ENCODE measurements around the gene HTR1E. TPM values are rescaled to one million over a fixed set of nuclear protein-coding genes. Genes with fewer than 3 reads are reported as not detected.
"Not testable (repeated sequence)": the region's sequence is repeated elsewhere in the genome, so short reads cannot be mapped to it uniquely, and the experiment has no call there.

HTR1E gene
- total and polyA plus RNA-seq, 2 donors (not counting 1 experiment from before 2014, with no cell fraction given): not detected

GRCh38 chr6:86888301-86888700 is 49.0 kb upstream of the HTR1E start:
- no peaks in the 10 kb centered on the region for H3K4me1 ChIP-seq (ENCODE audit: control insufficient read depth in 2 of 2, insufficient read depth in 2 of 2, low read length in 2 of 2)

GRCh38 chr6:86897265-86897664 is 40.1 kb upstream of the HTR1E start:
- DNase-seq; H3K9me3 ChIP-seq (ENCODE audit: control extremely low read depth in 1 of 3, control insufficient read depth in 2 of 3, insufficient read depth in 1 of 3, low read length in 2 of 3); H3K27me3 Mint-ChIP-seq; H3K27ac ChIP-seq (ENCODE audit: low read length in 2 of 2); H4K20me1 ChIP-seq (ENCODE audit: control insufficient read depth, insufficient read depth, low read length, poor library complexity, severe bottlenecking); H3K79me2 ChIP-seq (ENCODE audit: control insufficient read depth, insufficient read depth, low read length); H2AFZ ChIP-seq (ENCODE audit: insufficient read depth, low read depth, low read length, poor library complexity, severe bottlenecking); H3K9ac ChIP-seq (ENCODE audit: low read length); POLR2A ChIA-PET; H3K4me1 Mint-ChIP-seq; H3K36me3 ChIP-seq (replicated peaks in 1 of 2; ENCODE audit: control extremely low read depth in 1 of 2, control insufficient read depth in 1 of 2, extremely low read depth in 1 of 2, insufficient read depth in 2 of 2, low read length in 1 of 2); intact Hi-C loops (cut with micrococcal nuclease); ATAC-seq (ENCODE audit: low read depth); H3K27me3 ChIP-seq (replicated peaks in 1 of 4; ENCODE audit: control extremely low read depth in 1 of 4, control insufficient read depth in 3 of 4, insufficient read depth in 4 of 4, low read length in 3 of 4); H3K4me2 ChIP-seq (replicated peaks; ENCODE audit: low read depth, low read length, poor library complexity, severe bottlenecking); CTCF ChIA-PET; H3K4me1 ChIP-seq (ENCODE audit: control insufficient read depth in 2 of 2, insufficient read depth in 2 of 2, low read length in 2 of 2); H3K9me3 Mint-ChIP-seq (ENCODE audit: insufficient read depth); H3K27ac Mint-ChIP-seq; H3K4me3 ChIP-seq (ENCODE audit: control extremely low read depth in 1 of 5, extremely low read depth in 1 of 5, insufficient read depth in 1 of 5, low read depth in 2 of 5, low read length in 4 of 5); H3K4me3 Mint-ChIP-seq: not testable (repeated sequence)
- 93% methylated on average over 4 of the region's 8 CpGs for WGBS (ENCODE audit: insufficient coverage)

More at GRCh38 chr6:86888301-86888700, 49.0 kb upstream of the HTR1E start:
- ChIA-PET POLR2A (no interaction called here), CTCF (no interaction called here)
- Histone ChIP-seq H3K27me3 (replicated peaks in 1 of 4; ENCODE audit: control extremely low read depth in 1 of 4, control insufficient read depth in 3 of 4, insufficient read depth in 4 of 4, low read length in 3 of 4) (no peaks in the 10 kb centered on the region), H2AFZ (ENCODE audit: insufficient read depth, low read depth, low read length, poor library complexity, severe bottlenecking) (no peak overlapping the region), H3K79me2 (ENCODE audit: control insufficient read depth, insufficient read depth, low read length) (no peaks in the 10 kb centered on the region), H3K4me2 (replicated peaks; ENCODE audit: low read depth, low read length, poor library complexity, severe bottlenecking) (no peak overlapping the region), H3K4me3 (ENCODE audit: control extremely low read depth in 1 of 5, extremely low read depth in 1 of 5, insufficient read depth in 1 of 5, low read depth in 2 of 5, low read length in 4 of 5) (no peak overlapping the region), H3K27ac (ENCODE audit: low read length in 2 of 2) (no peak overlapping the region), H3K36me3 (replicated peaks in 1 of 2; ENCODE audit: control extremely low read depth in 1 of 2, control insufficient read depth in 1 of 2, extremely low read depth in 1 of 2, insufficient read depth in 2 of 2, low read length in 1 of 2) (no peaks in the 10 kb centered on the region), H4K20me1 (ENCODE audit: control insufficient read depth, insufficient read depth, low read length, poor library complexity, severe bottlenecking) (no peaks in the 10 kb centered on the region), H3K9me3 (ENCODE audit: control extremely low read depth in 1 of 3, control insufficient read depth in 2 of 3, insufficient read depth in 1 of 3, low read length in 2 of 3) (no peaks in the 10 kb centered on the region), H3K9ac (ENCODE audit: low read length) (no peak overlapping the region)
- H3K4me1 Mint-ChIP-seq: no peaks in the 10 kb centered on the region
- H3K4me3 Mint-ChIP-seq: no peak overlapping the region
- WGBS (ENCODE audit: insufficient coverage): no CpG with 5 or more reads among the region's 4 CpGs
- peaks cover 2% of the 10 kb centered on the region for H3K9me3 Mint-ChIP-seq (ENCODE audit: insufficient read depth)
- DNase-seq (no peak), ATAC-seq (ENCODE audit: low read depth) (no peak)
- TF ChIP-seq EZH2 (IDR thresholded peaks at IDR 0.05; ENCODE audit: borderline replicate concordance, insufficient read depth, low read depth, low read length, poor library complexity, severe bottlenecking) (no peak), CTCF (IDR thresholded peaks at IDR 0.05) (no peak)
- no peak overlapping the region for H3K27ac Mint-ChIP-seq
- H3K27me3 Mint-ChIP-seq: peaks cover 17% of the 10 kb centered on the region
- intact Hi-C loops (cut with micrococcal nuclease): no loop called here

All from B cell (primary cell).